HepG2 (cell line): ENCODE measurements around the gene HID1. TPM values are rescaled to one million over a fixed set of nuclear protein-coding genes. Genes with fewer than 3 reads are reported as not detected.

Experiments
- ARNT ChIP-seq: fragments of 450-650 bp; IDR thresholded peaks from 2 replicates; pipeline ENCODE4 v1.6.1; 2017
- CTCF ChIP-seq: sonication (generic); formaldehyde crosslinking; IDR thresholded peaks from 2 replicates; pipeline ENCODE4 v1.5.0; 2020; ENCODE audit warnings: mild to moderate bottlenecking, missing genetic modification reagents, moderate library complexity
- DDIT3 ChIP-seq: sonication (generic); formaldehyde crosslinking; IDR thresholded peaks from 2 replicates; pipeline ENCODE4 v1.4.0; 2020; ENCODE audit warnings: mild to moderate bottlenecking, missing genetic modification reagents
- E2F5 ChIP-seq: sonication (generic); formaldehyde crosslinking; conservative IDR thresholded peaks from 2 replicates; pipeline ENCODE4 v1.4.0; 2020; ENCODE audit warnings: missing genetic modification reagents
- GATAD2A ChIP-seq: IDR thresholded peaks from 2 replicates; pipeline ENCODE4 v1.6.1; 2016
- HMG20A ChIP-seq: IDR thresholded peaks from 2 replicates; pipeline ENCODE4 v1.6.1; 2016; ENCODE audit warnings: borderline replicate concordance
- HNRNPLL ChIP-seq: fragments of 200-400 bp; formaldehyde crosslinking; IDR thresholded peaks from 2 replicates; pipeline ENCODE4 v1.6.1; 2017; ENCODE audit warnings: mild to moderate bottlenecking, low read depth, low read length; ENCODE audit not compliant: poor library complexity, severe bottlenecking
- KAT7 ChIP-seq: IDR thresholded peaks from 2 replicates; pipeline ENCODE4 v1.6.1; 2018; ENCODE audit warnings: borderline replicate concordance, missing compliant biosample characterization
- MIXL1 ChIP-seq: IDR thresholded peaks from 2 replicates; pipeline ENCODE4 v1.6.1; 2016
- NR2C2 ChIP-seq: sonication (generic); formaldehyde crosslinking; IDR thresholded peaks from 2 replicates; pipeline ENCODE4 v1.4.0; 2020; ENCODE audit warnings: missing genetic modification reagents, mild to moderate bottlenecking, moderate library complexity, borderline replicate concordance
- NRL ChIP-seq: sonication (generic); formaldehyde crosslinking; IDR thresholded peaks from 2 replicates; pipeline ENCODE4 v1.5.0; 2020; ENCODE audit warnings: missing genetic modification reagents, mild to moderate bottlenecking, moderate library complexity, borderline replicate concordance
- PATZ1 ChIP-seq: sonication (generic); formaldehyde crosslinking; IDR thresholded peaks from 2 replicates; pipeline ENCODE4 v1.4.0; 2020; ENCODE audit warnings: missing genetic modification reagents
- SIX1 ChIP-seq: sonication (generic); formaldehyde crosslinking; IDR thresholded peaks from 2 replicates; pipeline ENCODE4 v1.4.0; 2020; ENCODE audit warnings: missing genetic modification reagents, borderline replicate concordance
- SP5 ChIP-seq: IDR thresholded peaks from 2 replicates; pipeline ENCODE4 v1.6.1; 2016; ENCODE audit warnings: low read depth, borderline replicate concordance
- SSRP1 ChIP-seq: IDR thresholded peaks from 2 replicates; pipeline ENCODE4 v1.6.1; 2016; ENCODE audit warnings: control low read depth
- THAP11 ChIP-seq: IDR thresholded peaks from 2 replicates; pipeline ENCODE4 v1.6.1; 2016; ENCODE audit warnings: missing biosample characterization, missing genetic modification reagents
- ZBTB42 ChIP-seq: sonication (generic); formaldehyde crosslinking; IDR thresholded peaks from 2 replicates; pipeline ENCODE4 v1.5.0; 2020; ENCODE audit warnings: mild to moderate bottlenecking, missing genetic modification reagents
- ZFYVE20 ChIP-seq: sonication (generic); formaldehyde crosslinking; IDR thresholded peaks from 2 replicates; pipeline ENCODE4 v1.8.0; 2023; ENCODE audit warnings: low read depth, mild to moderate bottlenecking, moderate library complexity, missing genetic modification reagents, borderline replicate concordance
- ZIK1 ChIP-seq: sonication (generic); formaldehyde crosslinking; IDR thresholded peaks from 2 replicates; pipeline ENCODE4 v1.5.0; 2020; ENCODE audit warnings: mild to moderate bottlenecking, low read depth, missing genetic modification reagents, borderline replicate concordance
- ZNF552 ChIP-seq: sonication (generic); formaldehyde crosslinking; IDR thresholded peaks from 2 replicates; pipeline ENCODE4 v1.9.0; 2022; ENCODE audit warnings: missing genetic modification reagents, mild to moderate bottlenecking, borderline replicate concordance
- ZNF574 ChIP-seq: sonication (generic); formaldehyde crosslinking; IDR thresholded peaks from 2 replicates; pipeline ENCODE4 v1.4.0; 2020; ENCODE audit warnings: missing genetic modification reagents
- ZNF761 ChIP-seq: sonication (generic); formaldehyde crosslinking; conservative IDR thresholded peaks from 2 replicates; pipeline ENCODE4 v1.4.0; 2020; ENCODE audit warnings: mild to moderate bottlenecking, missing genetic modification reagents
- ZSCAN21 ChIP-seq: sonication (generic); formaldehyde crosslinking; IDR thresholded peaks from 2 replicates; pipeline ENCODE4 v1.8.0; 2022; ENCODE audit warnings: mild to moderate bottlenecking, missing genetic modification reagents, moderate library complexity, borderline replicate concordance
- polyA plus RNA-seq, 8 experiments: library from polyadenylated mRNA; depleted of rRNA in 3 of 8; stranded (reverse) in 7 of 8; unstranded in 1 of 8; fragments of >200 nt; fragmentation: Illumina TruSeq in 4 of 8; extraction: Trizol in 4 of 8; gene quantifications; 2 replicates each; pipeline versions ENCODE4 v1.2.1 to v1.2.3, GENCODE V29; 2011 to 2016; ENCODE audit warnings: low read depth in 4 of 8, missing spikeins in 1 of 8, mixed read lengths in 1 of 8; ENCODE audit not compliant: insufficient read depth in 1 of 8
- total RNA-seq, 5 experiments: library from RNA; depleted of rRNA; stranded (reverse); fragments of >200 nt; fragmentation: Illumina TruSeq; extraction: Trizol; gene quantifications; 2 replicates each; pipeline ENCODE4 v1.2.3, GENCODE V29; 2016; ENCODE audit warnings: low read depth in 1 of 5

The HID1 gene
- total and polyA plus RNA-seq, 2 of the 13 experiments (the other 11 are each of a cell fraction or from before 2014, with no cell fraction given): 2.1 to 10.6 TPM

GRCh38 chr17:74987909-74988711 lies 15.6 kb upstream of the HID1 start (continued):
- TF ChIP-seq ZSCAN21 (CRISPR knock-in tag): no peak
- 0 out of 2 replicates have a peak, but pooled peaks have one; percentile 41 for TF ChIP-seq ZIK1 (CRISPR knock-in tag)
- no peak for TF ChIP-seq SIX1 (CRISPR knock-in tag)
- TF ChIP-seq ZBTB42 (CRISPR knock-in tag): no peak
- no peak for TF ChIP-seq HMG20A (CRISPR knock-in tag)
- no peak for TF ChIP-seq ZFYVE20
- no peak for TF ChIP-seq KAT7 (CRISPR knock-in tag)
- TF ChIP-seq PATZ1 (CRISPR knock-in tag): peak; percentile 79
- TF ChIP-seq ZNF552 (CRISPR knock-in tag): no peak
- no peak for TF ChIP-seq ARNT
- peak; percentile 27; the same call in 1 of the 2 replicates for TF ChIP-seq ZNF574 (CRISPR knock-in tag)
- peak; percentile 58 for TF ChIP-seq ZNF761 (CRISPR knock-in tag)
- TF ChIP-seq NR2C2 (CRISPR knock-in tag): peak; percentile 42; the same call in 1 of the 2 replicates
- peak; percentile 41; the same call in 1 of the 2 replicates for TF ChIP-seq SP5
- no peak for TF ChIP-seq GATAD2A (CRISPR knock-in tag)
- peak; percentile 26; the same call in 1 of the 2 replicates for TF ChIP-seq NRL (CRISPR knock-in tag)
- no peak for TF ChIP-seq THAP11 (CRISPR knock-in tag)
- TF ChIP-seq DDIT3 (CRISPR knock-in tag): no peak
- peak; percentile 61 for TF ChIP-seq HNRNPLL
- TF ChIP-seq CTCF (CRISPR knock-in tag): peak; percentile 61
- no peak for TF ChIP-seq E2F5 (CRISPR knock-in tag)
- TF ChIP-seq SSRP1: no peak
- no peak for TF ChIP-seq MIXL1 (CRISPR knock-in tag)
